Measurements from ENCODE around the gene ADCYAP1R1. TPM values are rescaled to one million over a fixed set of nuclear protein-coding genes. Genes with fewer than 3 reads are reported as not detected.

The ADCYAP1R1 gene
- total and polyA plus RNA-seq, 2 donors (not counting 1 experiment from before 2014, with no cell fraction given) = not detected

GRCh38 chr7:31129067-31129466 is 77.0 kb downstream of the ADCYAP1R1 start:
- ATAC-seq (ENCODE audit: low read depth) = no peak
- Histone ChIP-seq H2AFZ (ENCODE audit: insufficient read depth, low read depth, low read length, poor library complexity, severe bottlenecking) (no peak overlapping the region), H3K36me3 (replicated peaks in 1 of 2; ENCODE audit: control extremely low read depth in 1 of 2, control insufficient read depth in 1 of 2, extremely low read depth in 1 of 2, insufficient read depth in 2 of 2, low read length in 1 of 2) (no peaks in the 10 kb centered on the region), H3K4me3 (ENCODE audit: control extremely low read depth in 1 of 5, extremely low read depth in 1 of 5, insufficient read depth in 1 of 5, low read depth in 2 of 5, low read length in 4 of 5) (no peak overlapping the region), H3K4me2 (replicated peaks; ENCODE audit: low read depth, low read length, poor library complexity, severe bottlenecking) (no peak overlapping the region), H4K20me1 (ENCODE audit: control insufficient read depth, insufficient read depth, low read length, poor library complexity, severe bottlenecking) (no peaks in the 10 kb centered on the region), H3K4me1 (ENCODE audit: control insufficient read depth in 2 of 2, insufficient read depth in 2 of 2, low read length in 2 of 2) (no peaks in the 10 kb centered on the region), H3K27me3 (replicated peaks in 1 of 4; ENCODE audit: control extremely low read depth in 1 of 4, control insufficient read depth in 3 of 4, insufficient read depth in 4 of 4, low read length in 3 of 4) (peaks cover 0 to under 1% (median 0%) of the 10 kb centered on the region in 4 experiments), H3K27ac (ENCODE audit: low read length in 2 of 2) (no peak overlapping the region), H3K79me2 (ENCODE audit: control insufficient read depth, insufficient read depth, low read length) (no peaks in the 10 kb centered on the region), H3K9me3 (ENCODE audit: control extremely low read depth in 1 of 3, control insufficient read depth in 2 of 3, insufficient read depth in 1 of 3, low read length in 2 of 3) (no peaks in the 10 kb centered on the region), H3K9ac (ENCODE audit: low read length) (no peak overlapping the region)
- peaks cover 7% of the 10 kb centered on the region for H3K27me3 Mint-ChIP-seq
- no peaks in the 10 kb centered on the region for H3K4me1 Mint-ChIP-seq
- no peak overlapping the region for H3K27ac Mint-ChIP-seq
- H3K9me3 Mint-ChIP-seq (ENCODE audit: insufficient read depth) = no peaks in the 10 kb centered on the region
- ChIA-PET POLR2A (no interaction called here), CTCF (no interaction called here)
- no peak for DNase-seq
- H3K4me3 Mint-ChIP-seq = no peak overlapping the region
- TF ChIP-seq EZH2 (IDR thresholded peaks at IDR 0.05; ENCODE audit: borderline replicate concordance, insufficient read depth, low read depth, low read length, poor library complexity, severe bottlenecking) = no peak
- TF ChIP-seq CTCF (IDR thresholded peaks at IDR 0.05) = no peak
- intact Hi-C loops (cut with micrococcal nuclease) = no loop called here
- 81% methylated on average over 3 of the region's 3 CpGs for WGBS (ENCODE audit: insufficient coverage)

DNA sequence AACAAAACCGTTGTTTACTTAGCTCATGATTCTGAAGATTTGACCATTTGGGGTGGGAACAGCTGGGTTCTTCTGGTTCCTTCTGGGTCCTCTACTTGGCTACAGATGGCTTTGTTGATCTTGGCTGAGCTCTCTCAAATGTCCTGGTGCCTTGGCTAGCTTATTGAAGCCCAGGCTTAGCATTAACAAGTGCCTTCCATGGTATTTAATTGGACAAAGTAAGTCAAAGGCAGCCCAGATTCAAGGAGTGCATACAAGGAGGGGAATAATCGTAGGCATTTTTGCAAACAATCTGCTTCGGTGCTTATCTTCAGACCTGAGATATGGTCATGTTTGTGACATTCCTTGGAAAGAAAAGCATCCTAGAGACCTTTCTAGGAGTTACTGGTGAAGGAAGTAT is 81.4 kb downstream of the ADCYAP1R1 start:
- Histone ChIP-seq H3K9ac (ENCODE audit: low read length) (no peak overlapping the region), H2AFZ (ENCODE audit: insufficient read depth, low read depth, low read length, poor library complexity, severe bottlenecking) (no peak overlapping the region), H3K4me1 (ENCODE audit: control insufficient read depth in 2 of 2, insufficient read depth in 2 of 2, low read length in 2 of 2) (peaks cover 0 to 5% of the 10 kb centered on the region in 2 donors), H3K9me3 (ENCODE audit: control extremely low read depth in 1 of 3, control insufficient read depth in 2 of 3, insufficient read depth in 1 of 3, low read length in 2 of 3) (peaks cover 0 to 8% (median 0%) of the 10 kb centered on the region in 3 donors), H3K27me3 (replicated peaks in 1 of 4; ENCODE audit: control extremely low read depth in 1 of 4, control insufficient read depth in 3 of 4, insufficient read depth in 4 of 4, low read length in 3 of 4) (peaks cover 0 to 4% (median 1%) of the 10 kb centered on the region in 4 experiments), H3K4me2 (replicated peaks; ENCODE audit: low read depth, low read length, poor library complexity, severe bottlenecking) (no peak overlapping the region), H3K27ac (ENCODE audit: low read length in 2 of 2) (no peak overlapping the region), H4K20me1 (ENCODE audit: control insufficient read depth, insufficient read depth, low read length, poor library complexity, severe bottlenecking) (no peaks in the 10 kb centered on the region), H3K4me3 (ENCODE audit: control extremely low read depth in 1 of 5, extremely low read depth in 1 of 5, insufficient read depth in 1 of 5, low read depth in 2 of 5, low read length in 4 of 5) (no peak overlapping the region), H3K79me2 (ENCODE audit: control insufficient read depth, insufficient read depth, low read length) (no peaks in the 10 kb centered on the region), H3K36me3 (replicated peaks in 1 of 2; ENCODE audit: control extremely low read depth in 1 of 2, control insufficient read depth in 1 of 2, extremely low read depth in 1 of 2, insufficient read depth in 2 of 2, low read length in 1 of 2) (no peaks in the 10 kb centered on the region)
- intact Hi-C loops (cut with micrococcal nuclease) = no loop called here
- H3K27ac Mint-ChIP-seq = no peak overlapping the region
- ChIA-PET POLR2A (no interaction called here), CTCF (interaction anchor here (1.0 to 7.4 kb wide), 6 partner anchors 9 to 611 kb away, joined by 3 to 65 read pairs (median 4); no protein-coding TSS in a partner anchor)
- 93% methylated on average over 3 of the region's 3 CpGs for WGBS (ENCODE audit: insufficient coverage)
- peaks cover 4% of the 10 kb centered on the region for H3K27me3 Mint-ChIP-seq
- ATAC-seq (ENCODE audit: low read depth) (no peak), DNase-seq (no peak)
- H3K9me3 Mint-ChIP-seq (ENCODE audit: insufficient read depth) = no peaks in the 10 kb centered on the region
- peaks cover 3% of the 10 kb centered on the region for H3K4me1 Mint-ChIP-seq
- TF ChIP-seq EZH2 (IDR thresholded peaks at IDR 0.05; ENCODE audit: borderline replicate concordance, insufficient read depth, low read depth, low read length, poor library complexity, severe bottlenecking) (no peak), CTCF (IDR thresholded peaks at IDR 0.05) (no peak)
- no peak overlapping the region for H3K4me3 Mint-ChIP-seq
